Activated B cell treated with CpG ODN at 0.5 μM for 24 hours (primary cell): ENCODE measurements around the gene GIT1. TPM values are rescaled to one million over a fixed set of nuclear protein-coding genes. Genes with fewer than 3 reads are reported as not detected.

Source experiments
- ATAC-seq: fragments of 200-7000 bp; cut with Tn5 transposase; one replicate; pipeline ENCODE4 v1.10.0; 2021; ENCODE audit warnings: low read depth, mild to moderate bottlenecking, moderate library complexity
- CTCF ChIA-PET: fragments of 350-600 bp; sonication (Branson Sonifier 250); formaldehyde crosslinking; loops from one replicate; lab custom pipeline; 2021; ENCODE audit warnings: antibody characterized with exemption; lab: Charles Lee
- POLR2A ChIA-PET: fragments of 350-600 bp; sonication (Branson Sonifier 250); formaldehyde crosslinking; loops from one replicate; lab custom pipeline; 2021; ENCODE audit warnings: antibody characterized with exemption; lab: Charles Lee
- DNase-seq: peaks from one replicate; pipeline ENCODE4 v3.0.0; 2022
- H3K27ac Mint-ChIP-seq: one replicate; pipeline ENCODE4 v1.8.0; 2020; ENCODE audit warnings: mixed read lengths
- H3K27me3 Mint-ChIP-seq: one replicate; pipeline ENCODE4 v1.8.0; 2021; ENCODE audit warnings: mixed read lengths
- H3K36me3 Mint-ChIP-seq: one replicate; pipeline ENCODE4 v1.8.0; 2021; ENCODE audit warnings: low read depth, mixed read lengths
- H3K4me1 Mint-ChIP-seq: one replicate; pipeline ENCODE4 v1.8.0; 2021; ENCODE audit warnings: mixed read lengths
- H3K4me3 Mint-ChIP-seq: one replicate; pipeline ENCODE4 v1.8.0; 2020; ENCODE audit warnings: mild to moderate bottlenecking, mixed read lengths
- H3K9me3 Mint-ChIP-seq: one replicate; pipeline ENCODE4 v1.8.0; 2020; ENCODE audit warnings: mixed read lengths
- intact Hi-C: fragments of 100-400 bp; cut with micrococcal nuclease; formaldehyde crosslinking; loops from one replicate; pipeline ENCODE4 v1.15.1; 2024
- total RNA-seq: library from RNA; stranded (reverse); gene quantifications from 2 replicates; pipeline ENCODE4 v1.2.3, GENCODE V29; 2022
- TF ChIP-seq, protein P1 (sequence below): fragments of 200-600 bp; IDR thresholded peaks from one replicate; pipeline ENCODE4 v1.8.0; 2022; ENCODE audit warnings: antibody characterized with exemption, mild to moderate bottlenecking

GIT1 gene
- total RNA-seq, 1 donor from 2014 or later: 45.3 TPM

DNA sequence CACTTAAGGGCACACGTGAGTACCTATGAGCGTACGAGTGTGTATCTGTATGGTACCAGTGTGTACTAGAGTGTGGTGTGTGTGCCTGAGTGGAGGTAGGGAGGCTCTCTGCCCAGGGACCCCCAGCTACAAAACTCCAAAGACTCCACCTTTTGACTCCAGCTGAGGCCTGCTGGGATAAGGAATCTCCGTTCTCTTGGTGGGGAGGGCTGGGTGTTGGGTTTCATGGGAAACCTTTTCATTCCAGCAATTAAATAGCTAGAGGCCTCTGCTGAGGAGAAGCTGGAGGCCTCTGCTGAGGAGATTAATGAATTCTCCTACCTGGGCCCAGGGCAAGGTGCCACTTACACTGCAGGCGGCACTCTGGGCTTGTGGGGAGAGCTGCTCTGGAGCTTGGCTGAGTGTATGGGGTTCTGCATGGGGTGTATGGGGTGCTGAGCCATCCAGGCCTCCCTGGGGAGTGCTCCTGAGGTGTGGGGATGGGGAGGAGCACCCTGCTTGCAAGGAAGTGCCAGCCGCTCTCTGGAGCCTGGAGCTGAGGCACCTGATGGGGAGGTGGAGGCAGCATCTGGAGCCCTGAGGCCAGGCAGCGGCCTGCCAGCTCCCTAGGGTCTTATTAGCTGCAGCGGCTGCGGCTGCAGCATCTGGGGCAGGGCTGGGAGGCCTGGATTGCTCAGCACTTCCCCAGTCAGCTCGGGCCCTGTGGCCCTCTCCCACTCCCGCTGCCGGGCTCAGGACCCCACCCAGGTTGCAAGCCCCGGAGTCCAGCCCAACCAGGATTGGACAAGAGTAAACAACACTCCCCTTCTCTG, 8.1 kb upstream of the GIT1 start:
- no peak overlapping the region for H3K27ac Mint-ChIP-seq
- ATAC-seq: no peak
- CTCF ChIA-PET: interaction anchor here (1.2 kb wide), 1 partner anchor 16 kb away, joined by 3 read pairs; no protein-coding TSS in a partner anchor
- no peaks in the 10 kb centered on the region for H3K27me3 Mint-ChIP-seq
- no peaks in the 10 kb centered on the region for H3K9me3 Mint-ChIP-seq
- no peak for DNase-seq
- H3K4me3 Mint-ChIP-seq: no peak overlapping the region
- TF ChIP-seq, protein P1, sequence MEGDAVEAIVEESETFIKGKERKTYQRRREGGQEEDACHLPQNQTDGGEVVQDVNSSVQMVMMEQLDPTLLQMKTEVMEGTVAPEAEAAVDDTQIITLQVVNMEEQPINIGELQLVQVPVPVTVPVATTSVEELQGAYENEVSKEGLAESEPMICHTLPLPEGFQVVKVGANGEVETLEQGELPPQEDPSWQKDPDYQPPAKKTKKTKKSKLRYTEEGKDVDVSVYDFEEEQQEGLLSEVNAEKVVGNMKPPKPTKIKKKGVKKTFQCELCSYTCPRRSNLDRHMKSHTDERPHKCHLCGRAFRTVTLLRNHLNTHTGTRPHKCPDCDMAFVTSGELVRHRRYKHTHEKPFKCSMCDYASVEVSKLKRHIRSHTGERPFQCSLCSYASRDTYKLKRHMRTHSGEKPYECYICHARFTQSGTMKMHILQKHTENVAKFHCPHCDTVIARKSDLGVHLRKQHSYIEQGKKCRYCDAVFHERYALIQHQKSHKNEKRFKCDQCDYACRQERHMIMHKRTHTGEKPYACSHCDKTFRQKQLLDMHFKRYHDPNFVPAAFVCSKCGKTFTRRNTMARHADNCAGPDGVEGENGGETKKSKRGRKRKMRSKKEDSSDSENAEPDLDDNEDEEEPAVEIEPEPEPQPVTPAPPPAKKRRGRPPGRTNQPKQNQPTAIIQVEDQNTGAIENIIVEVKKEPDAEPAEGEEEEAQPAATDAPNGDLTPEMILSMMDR: no peak
- H3K4me1 Mint-ChIP-seq: peaks cover 10% of the 10 kb centered on the region
- no peaks in the 10 kb centered on the region for H3K36me3 Mint-ChIP-seq
- intact Hi-C loops: loop anchor here (10.0 kb wide), 1 partner anchor 643 kb away; the partner anchor contains the start of gene PHF12
- POLR2A ChIA-PET: no interaction called here

DNA sequence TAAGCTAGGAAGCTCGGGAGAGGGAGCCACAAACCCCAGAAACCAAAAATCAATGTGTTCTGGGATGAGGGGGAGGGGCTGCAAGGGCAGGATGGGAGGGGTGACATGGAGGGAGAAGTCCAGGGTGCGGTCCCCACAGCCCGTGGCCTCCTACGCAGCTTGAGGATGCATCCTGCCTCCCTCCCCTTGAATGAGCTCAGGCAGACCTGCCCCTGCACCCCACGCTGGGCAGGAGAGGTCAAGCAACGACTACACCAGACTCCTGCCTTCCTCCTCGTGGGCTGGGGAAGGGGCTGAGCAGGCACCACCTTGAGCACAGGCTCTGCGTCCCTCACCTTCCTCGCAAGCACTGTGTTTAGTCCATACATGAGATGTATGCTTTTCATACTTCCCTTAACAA, 7.4 kb upstream of the GIT1 start:
- ChIA-PET CTCF (interaction anchor here (1.2 kb wide), 1 partner anchor 16 kb away, joined by 3 read pairs; no protein-coding TSS in a partner anchor), POLR2A (no interaction called here)
- TF ChIP-seq, protein P1: no peak
- peaks cover 17% of the 10 kb centered on the region for H3K4me1 Mint-ChIP-seq
- ATAC-seq: no peak
- no peaks in the 10 kb centered on the region for H3K9me3 Mint-ChIP-seq
- no peak overlapping the region for H3K4me3 Mint-ChIP-seq
- no peak overlapping the region for H3K27ac Mint-ChIP-seq
- intact Hi-C loops: loop anchor here (10.0 kb wide), 1 partner anchor 642 kb away; the partner anchor contains the start of gene PHF12
- H3K36me3 Mint-ChIP-seq: no peaks in the 10 kb centered on the region
- DNase-seq: no peak
- H3K27me3 Mint-ChIP-seq: no peaks in the 10 kb centered on the region

DNA sequence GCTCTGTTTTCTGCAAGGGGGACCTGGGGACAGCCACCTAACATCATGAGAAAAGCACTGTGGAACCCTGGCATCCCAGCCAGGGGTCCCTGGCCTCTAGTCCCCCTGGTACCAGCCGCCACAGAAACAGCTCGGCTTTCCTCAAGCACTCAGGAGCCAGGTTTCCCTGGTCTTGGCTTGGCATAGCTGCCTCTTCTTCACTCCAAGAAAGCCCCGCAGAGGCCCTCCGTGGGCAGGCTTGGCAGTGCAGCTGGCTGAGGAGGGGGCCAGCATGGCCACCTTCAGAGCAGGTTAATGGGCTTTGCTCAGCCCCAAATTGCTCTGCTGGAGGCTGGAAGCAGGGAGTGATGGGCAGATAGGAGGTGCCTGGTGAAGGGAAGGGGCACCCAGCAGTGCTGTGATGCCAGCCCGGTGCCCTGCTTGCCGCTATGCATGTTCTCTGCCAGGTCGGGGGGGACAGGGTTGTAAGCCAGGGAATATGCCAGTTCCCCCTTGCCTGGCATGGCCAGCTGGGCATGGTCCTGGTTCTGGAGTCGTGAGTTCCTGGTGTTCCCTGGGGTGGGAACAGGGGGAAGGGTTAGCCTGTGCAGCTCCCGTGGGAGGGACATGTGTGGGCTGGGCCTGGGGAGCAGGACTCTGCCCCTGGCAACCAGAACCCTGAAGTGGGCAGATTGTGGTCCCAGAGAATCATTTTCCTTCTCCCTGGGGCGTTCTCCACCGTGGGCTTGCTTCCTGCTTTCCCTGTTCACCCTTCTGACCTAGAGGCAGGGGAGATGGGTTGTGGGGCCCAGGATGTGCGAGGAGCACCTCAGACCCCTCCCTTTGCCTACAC, 6.7 kb upstream of the GIT1 start:
- Mint-ChIP-seq H3K27ac (no peak overlapping the region), H3K4me1 (peaks cover 24% of the 10 kb centered on the region), H3K9me3 (no peaks in the 10 kb centered on the region), H3K36me3 (no peaks in the 10 kb centered on the region), H3K27me3 (no peaks in the 10 kb centered on the region), H3K4me3 (no peak overlapping the region)
- intact Hi-C loops: loop anchor here (10.0 kb wide), 1 partner anchor 641 kb away; the partner anchor contains the start of gene PHF12
- POLR2A ChIA-PET: no interaction called here
- DNase-seq (no peak), ATAC-seq (no peak)
- CTCF ChIA-PET: interaction anchor here (1.2 kb wide), 1 partner anchor 15 kb away, joined by 3 read pairs; no protein-coding TSS in a partner anchor
- TF ChIP-seq, protein P1: no peak

DNA sequence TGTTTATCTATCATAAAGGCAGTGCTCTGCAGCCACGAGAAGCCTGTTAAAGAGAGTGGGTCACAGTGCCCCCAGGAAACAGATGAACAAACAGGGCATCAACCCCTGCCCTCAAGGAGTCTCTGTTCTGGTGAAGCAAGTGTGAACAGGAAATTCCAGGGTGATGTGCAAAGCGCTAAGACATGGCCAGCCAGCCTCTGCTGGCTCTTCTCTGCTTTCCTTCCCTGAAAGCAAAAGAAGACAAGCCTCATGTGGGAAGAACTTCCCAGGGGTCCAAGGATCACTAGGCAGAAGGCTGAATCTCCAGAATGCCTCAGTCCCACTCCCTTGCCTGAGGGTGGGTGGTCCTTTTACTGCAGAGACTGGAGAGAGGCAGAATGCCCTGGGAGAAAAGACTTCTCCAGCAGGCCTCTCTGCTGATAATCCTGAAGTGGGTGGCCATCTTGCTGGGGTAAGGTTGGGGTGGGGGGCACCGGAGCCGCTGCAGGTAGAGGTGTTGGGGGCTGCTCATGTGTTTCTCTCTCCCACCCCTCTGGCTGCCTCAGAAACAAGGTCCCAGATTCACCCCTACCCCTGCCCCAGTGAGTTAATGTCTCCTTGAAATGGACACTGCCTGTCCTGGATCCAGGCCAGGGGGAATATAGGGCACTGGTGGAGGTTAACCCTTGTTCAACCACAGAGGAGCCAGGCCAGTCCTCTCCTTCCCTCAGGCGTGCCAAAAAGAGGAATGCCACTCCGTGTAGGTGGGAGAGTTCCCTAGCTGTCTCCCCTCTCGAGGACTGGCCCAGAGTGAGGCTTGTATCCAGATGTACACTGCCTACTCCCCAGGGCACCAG, 5.9 kb upstream of the GIT1 start:
- ATAC-seq (no peak), DNase-seq (no peak)
- Mint-ChIP-seq H3K27ac (no peak overlapping the region), H3K9me3 (no peaks in the 10 kb centered on the region), H3K27me3 (no peaks in the 10 kb centered on the region), H3K36me3 (no peaks in the 10 kb centered on the region), H3K4me1 (peaks cover 32% of the 10 kb centered on the region), H3K4me3 (peak overlapping the region; percentile 73)
- TF ChIP-seq, protein P1: no peak
- ChIA-PET CTCF (no interaction called here), POLR2A (no interaction called here)
- intact Hi-C loops: loop anchor here (10.0 kb wide), 1 partner anchor 641 kb away; the partner anchor contains the start of gene PHF12
